ENCODE results near the gene HNRNPA3. TPM values are rescaled to one million over a fixed set of nuclear protein-coding genes. Genes with fewer than 3 reads are reported as not detected.

HNRNPA3 gene
- total RNA-seq, 1 experiment from 2014 or later, result 328 TPM

DNA sequence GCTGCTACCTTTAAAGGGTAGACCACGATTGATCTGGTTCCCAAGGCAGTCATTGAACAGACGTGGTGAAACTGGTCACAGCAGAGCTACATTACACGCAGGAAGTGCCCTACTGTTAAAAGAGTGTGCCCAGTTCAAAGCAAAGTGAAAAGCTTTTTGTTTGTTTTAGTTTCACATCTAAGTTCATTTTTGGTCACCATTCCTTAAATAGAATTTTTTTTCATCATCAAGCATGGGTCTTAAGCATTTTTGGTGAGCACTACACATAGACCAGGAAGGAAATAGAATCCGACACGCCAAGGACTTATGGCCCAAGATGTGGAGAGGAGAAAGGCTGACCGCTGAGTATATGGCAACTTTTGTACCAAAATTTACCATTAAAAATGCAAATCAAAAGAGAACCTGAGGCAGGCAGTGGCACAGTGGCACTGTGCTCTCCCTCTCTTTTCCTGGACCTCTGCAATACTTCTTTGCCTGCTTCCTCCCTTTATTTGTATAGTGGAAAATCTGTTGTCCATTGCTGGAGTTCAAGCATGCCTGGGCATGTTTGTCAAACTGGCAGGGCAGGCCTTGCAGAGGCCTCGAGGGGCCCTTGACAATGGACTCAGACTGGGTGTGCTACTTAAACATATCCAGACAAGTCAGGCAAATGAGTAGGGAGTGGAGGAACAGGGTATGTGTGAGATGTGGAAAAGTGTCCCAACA lies 42.6 kb upstream of the HNRNPA3 start (continued):
- TF ChIP-seq TCF7L2 (IDR thresholded peaks at IDR 0.05; ENCODE audit: borderline replicate concordance, extremely low read depth, insufficient read depth, insufficient read length) (peak; percentile 11), RAD21 (IDR thresholded peaks at IDR 0.05; ENCODE audit: low read depth) (no peak), EGR1 (IDR thresholded peaks at IDR 0.05; ENCODE audit: low read depth) (no peak)

DNA sequence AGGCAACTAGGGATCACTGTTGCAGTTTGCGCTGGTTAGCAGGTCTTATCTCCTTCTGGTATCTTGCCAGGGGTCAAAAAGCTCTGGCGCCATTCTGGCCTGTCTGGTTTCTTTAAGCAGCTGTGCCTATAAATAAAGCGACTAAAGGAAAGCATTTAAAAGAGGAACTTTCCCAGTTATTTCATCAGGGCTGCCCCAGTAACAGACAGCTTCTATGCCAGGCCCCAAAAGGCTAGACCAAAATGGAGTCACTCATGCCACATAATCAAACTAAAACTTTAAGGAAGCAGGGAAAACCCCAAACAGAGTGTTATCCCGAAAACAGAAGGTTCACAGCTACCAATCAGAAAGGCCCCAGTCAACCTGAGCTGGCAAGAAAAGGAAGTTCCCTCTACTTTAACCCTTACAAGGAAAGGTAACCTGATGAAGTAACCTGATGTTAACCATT lies 41.2 kb upstream of the HNRNPA3 start:
- no peak for ATAC-seq
- Histone ChIP-seq H3K9me3 (ENCODE audit: control insufficient read depth in 1 of 2, insufficient read depth in 1 of 2, low read depth in 1 of 2, low read length in 2 of 2) (no peaks in the 10 kb centered on the region), H3K27me3 (ENCODE audit: insufficient read depth, low read length) (no peaks in the 10 kb centered on the region), H3K79me2 (ENCODE audit: insufficient read depth, low read length) (no peaks in the 10 kb centered on the region), H3K4me1 (ENCODE audit: control insufficient read depth in 1 of 2, insufficient read depth in 2 of 2, low read length in 2 of 2) (peaks cover 54 to 66% of the 10 kb centered on the region in 2 experiments), H3K4me2 (ENCODE audit: low read length) (peak overlapping the region; percentile 86), H3K36me3 (ENCODE audit: control insufficient read depth in 1 of 2, insufficient read depth in 2 of 2, low read length in 2 of 2) (no peaks in the 10 kb centered on the region), H3K9me2 (ENCODE audit: insufficient read depth) (no peaks in the 10 kb centered on the region), H4K20me1 (ENCODE audit: insufficient read depth) (no peaks in the 10 kb centered on the region), H2AFZ (ENCODE audit: low read depth, low read length, poor library complexity, severe bottlenecking) (peak overlapping the region; percentile 73), H3K4me3 (replicated peaks in 1 of 2; ENCODE audit: low read depth in 1 of 2, low read length in 2 of 2) (no peak overlapping the region), H3K27ac (ENCODE audit: low read depth, low read length) (no peak overlapping the region; the same call in 1 of the 2 replicates), H3K9ac (ENCODE audit: low read length) (no peak overlapping the region; the same call in 1 of the 2 replicates)
- ChIA-PET CTCF (interaction anchor here (1.5 kb wide), 1 partner anchor 10 kb away, joined by 4 read pairs; no protein-coding TSS in a partner anchor), POLR2A (interaction anchor here (1.0 to 1.4 kb wide), 3 partner anchors 18 to 40 kb away, joined by 3 to 5 read pairs (median 4); no protein-coding TSS in a partner anchor), RAD21 (ENCODE audit: low non-redundant PET in 1 of 2, low total read pairs in 2 of 2, uncharacterized antibody in 2 of 2, unreplicated experiment in 2 of 2) (no interaction called here)
- DNase-seq (ENCODE audit: low read depth, low spot score), result no peak
- TF ChIP-seq SP1 (IDR thresholded peaks at IDR 0.05; ENCODE audit: low read depth), result no peak
- no peak for TF ChIP-seq CEBPB (IDR thresholded peaks at IDR 0.05; ENCODE audit: low read depth)
- TF ChIP-seq, protein P1, sequence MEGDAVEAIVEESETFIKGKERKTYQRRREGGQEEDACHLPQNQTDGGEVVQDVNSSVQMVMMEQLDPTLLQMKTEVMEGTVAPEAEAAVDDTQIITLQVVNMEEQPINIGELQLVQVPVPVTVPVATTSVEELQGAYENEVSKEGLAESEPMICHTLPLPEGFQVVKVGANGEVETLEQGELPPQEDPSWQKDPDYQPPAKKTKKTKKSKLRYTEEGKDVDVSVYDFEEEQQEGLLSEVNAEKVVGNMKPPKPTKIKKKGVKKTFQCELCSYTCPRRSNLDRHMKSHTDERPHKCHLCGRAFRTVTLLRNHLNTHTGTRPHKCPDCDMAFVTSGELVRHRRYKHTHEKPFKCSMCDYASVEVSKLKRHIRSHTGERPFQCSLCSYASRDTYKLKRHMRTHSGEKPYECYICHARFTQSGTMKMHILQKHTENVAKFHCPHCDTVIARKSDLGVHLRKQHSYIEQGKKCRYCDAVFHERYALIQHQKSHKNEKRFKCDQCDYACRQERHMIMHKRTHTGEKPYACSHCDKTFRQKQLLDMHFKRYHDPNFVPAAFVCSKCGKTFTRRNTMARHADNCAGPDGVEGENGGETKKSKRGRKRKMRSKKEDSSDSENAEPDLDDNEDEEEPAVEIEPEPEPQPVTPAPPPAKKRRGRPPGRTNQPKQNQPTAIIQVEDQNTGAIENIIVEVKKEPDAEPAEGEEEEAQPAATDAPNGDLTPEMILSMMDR (IDR thresholded peaks at IDR 0.05 in 2 of 3, conservative IDR thresholded peaks at IDR 0.05 in 1 of 3; ENCODE audit: borderline replicate concordance in 1 of 3, insufficient read depth in 1 of 3, low read depth in 2 of 3, low read length in 2 of 3), result no peak
- no peak for TF ChIP-seq ZNF274 (IDR thresholded peaks at IDR 0.05; ENCODE audit: low read depth, low read length)
- no peak for TF ChIP-seq POLR2A (IDR thresholded peaks at IDR 0.05; ENCODE audit: borderline replicate concordance, extremely low read depth, insufficient read depth, insufficient read length)
- TF ChIP-seq, protein P2, sequence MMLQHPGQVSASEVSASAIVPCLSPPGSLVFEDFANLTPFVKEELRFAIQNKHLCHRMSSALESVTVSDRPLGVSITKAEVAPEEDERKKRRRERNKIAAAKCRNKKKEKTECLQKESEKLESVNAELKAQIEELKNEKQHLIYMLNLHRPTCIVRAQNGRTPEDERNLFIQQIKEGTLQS (IDR thresholded peaks at IDR 0.05), result no peak
- no peak for TF ChIP-seq JUND (IDR thresholded peaks at IDR 0.05)
- TF ChIP-seq EZH2phosphoT487 (IDR thresholded peaks at IDR 0.05; ENCODE audit: borderline replicate concordance), result no peak
- TF ChIP-seq RAD21 (IDR thresholded peaks at IDR 0.05; ENCODE audit: low read depth), result no peak
- TF ChIP-seq EGR1 (IDR thresholded peaks at IDR 0.05; ENCODE audit: low read depth), result no peak
- TF ChIP-seq YY1 (IDR thresholded peaks at IDR 0.05; ENCODE audit: extremely low read depth, insufficient replicate concordance, low read depth, low read length), result no peak
- TF ChIP-seq, protein P3, sequence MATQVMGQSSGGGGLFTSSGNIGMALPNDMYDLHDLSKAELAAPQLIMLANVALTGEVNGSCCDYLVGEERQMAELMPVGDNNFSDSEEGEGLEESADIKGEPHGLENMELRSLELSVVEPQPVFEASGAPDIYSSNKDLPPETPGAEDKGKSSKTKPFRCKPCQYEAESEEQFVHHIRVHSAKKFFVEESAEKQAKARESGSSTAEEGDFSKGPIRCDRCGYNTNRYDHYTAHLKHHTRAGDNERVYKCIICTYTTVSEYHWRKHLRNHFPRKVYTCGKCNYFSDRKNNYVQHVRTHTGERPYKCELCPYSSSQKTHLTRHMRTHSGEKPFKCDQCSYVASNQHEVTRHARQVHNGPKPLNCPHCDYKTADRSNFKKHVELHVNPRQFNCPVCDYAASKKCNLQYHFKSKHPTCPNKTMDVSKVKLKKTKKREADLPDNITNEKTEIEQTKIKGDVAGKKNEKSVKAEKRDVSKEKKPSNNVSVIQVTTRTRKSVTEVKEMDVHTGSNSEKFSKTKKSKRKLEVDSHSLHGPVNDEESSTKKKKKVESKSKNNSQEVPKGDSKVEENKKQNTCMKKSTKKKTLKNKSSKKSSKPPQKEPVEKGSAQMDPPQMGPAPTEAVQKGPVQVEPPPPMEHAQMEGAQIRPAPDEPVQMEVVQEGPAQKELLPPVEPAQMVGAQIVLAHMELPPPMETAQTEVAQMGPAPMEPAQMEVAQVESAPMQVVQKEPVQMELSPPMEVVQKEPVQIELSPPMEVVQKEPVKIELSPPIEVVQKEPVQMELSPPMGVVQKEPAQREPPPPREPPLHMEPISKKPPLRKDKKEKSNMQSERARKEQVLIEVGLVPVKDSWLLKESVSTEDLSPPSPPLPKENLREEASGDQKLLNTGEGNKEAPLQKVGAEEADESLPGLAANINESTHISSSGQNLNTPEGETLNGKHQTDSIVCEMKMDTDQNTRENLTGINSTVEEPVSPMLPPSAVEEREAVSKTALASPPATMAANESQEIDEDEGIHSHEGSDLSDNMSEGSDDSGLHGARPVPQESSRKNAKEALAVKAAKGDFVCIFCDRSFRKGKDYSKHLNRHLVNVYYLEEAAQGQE (IDR thresholded peaks at IDR 0.05; ENCODE audit: low read depth), result no peak
- TF ChIP-seq POLR2AphosphoS5 (IDR thresholded peaks at IDR 0.05; ENCODE audit: low read depth, low read length), result no peak
- no peak for TF ChIP-seq FOSL1 (IDR thresholded peaks at IDR 0.05; ENCODE audit: low read depth)
- intact Hi-C loops (cut with micrococcal nuclease), result no loop called here
- BruUV-seq (replicated peaks), result no TSS peak
